RKO (cell line): ENCODE data around the gene ARHGEF6.
"Not testable (repeated sequence)": the region's sequence is repeated elsewhere in the genome, so short reads cannot be mapped to it uniquely, and the experiment has no call there.

ENCODE experiments used
- DNase-seq: peaks from one replicate; pipeline ENCODE4 v3.0.0-alpha.2; 2016; ENCODE audit warnings: low spot score

The ARHGEF6 gene

DNA sequence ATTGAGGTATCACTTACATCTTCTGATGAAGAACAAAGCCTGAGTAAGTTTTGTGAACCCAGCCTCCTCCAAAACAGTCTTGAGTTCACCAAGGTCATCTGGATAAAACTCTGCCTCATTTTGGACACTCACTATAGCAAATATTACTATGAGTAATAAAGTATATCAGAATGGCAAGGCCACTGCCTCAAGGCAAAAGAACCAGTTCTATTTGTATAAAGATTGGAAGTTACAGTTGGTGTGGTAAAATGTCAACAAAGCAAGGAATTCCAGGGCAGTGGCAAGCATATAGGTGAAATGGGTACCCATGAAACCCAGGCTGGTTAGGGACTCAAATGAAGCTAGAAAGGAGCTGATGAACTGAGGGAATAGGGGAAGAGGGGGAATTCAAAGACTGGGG lies 2.4 kb upstream of the ARHGEF6 start:
- no peak for DNase-seq

DNA sequence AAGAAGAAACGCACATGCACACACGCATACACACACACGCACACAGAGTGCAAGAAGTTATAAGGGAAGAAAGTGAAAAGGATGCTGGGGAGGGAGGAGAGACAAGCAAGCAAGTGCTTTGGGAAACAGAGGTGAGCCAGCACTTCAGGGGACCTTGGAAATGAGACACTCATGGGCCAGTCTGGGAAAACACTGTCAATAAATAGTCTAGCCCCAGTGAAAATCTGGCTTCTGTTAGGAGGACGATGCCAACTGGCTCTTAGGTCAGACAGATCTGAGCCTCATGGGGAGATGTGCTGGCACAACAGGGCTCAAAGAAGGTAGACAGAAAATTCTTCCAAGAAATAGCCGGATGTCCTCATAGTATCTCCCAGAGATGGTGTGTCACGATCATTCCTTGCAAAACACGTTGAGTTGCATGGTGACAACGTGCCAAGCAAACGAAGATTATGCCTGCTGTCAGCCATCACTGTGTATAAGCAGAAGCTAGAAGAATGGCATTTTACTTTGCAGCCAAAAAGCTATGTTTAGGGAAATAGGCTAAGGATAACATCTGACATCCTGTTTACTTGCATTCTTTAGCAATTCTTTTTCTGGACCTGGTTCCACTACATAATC lies 557 bp upstream of the ARHGEF6 start:
- no peak for DNase-seq

DNA sequence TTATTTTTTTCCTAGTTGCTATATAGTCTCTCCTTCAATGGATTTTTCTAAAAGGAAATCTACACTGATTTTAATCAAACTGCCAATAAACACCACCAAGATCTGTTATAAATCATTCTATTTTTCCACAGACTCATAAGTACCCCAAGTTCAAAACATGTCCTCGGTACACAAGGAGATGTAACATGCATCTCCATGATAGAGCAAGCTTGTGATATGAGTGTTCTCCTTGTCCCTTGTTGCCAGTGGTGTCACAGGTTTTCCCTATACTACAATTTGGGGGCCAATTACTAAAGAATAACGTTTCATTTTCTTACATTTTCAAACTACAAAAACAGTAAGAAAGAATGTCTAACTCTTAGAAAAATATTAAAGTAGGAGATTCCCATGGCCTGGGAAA lies 491 bp downstream of the ARHGEF6 start:
- no peak for DNase-seq

DNA sequence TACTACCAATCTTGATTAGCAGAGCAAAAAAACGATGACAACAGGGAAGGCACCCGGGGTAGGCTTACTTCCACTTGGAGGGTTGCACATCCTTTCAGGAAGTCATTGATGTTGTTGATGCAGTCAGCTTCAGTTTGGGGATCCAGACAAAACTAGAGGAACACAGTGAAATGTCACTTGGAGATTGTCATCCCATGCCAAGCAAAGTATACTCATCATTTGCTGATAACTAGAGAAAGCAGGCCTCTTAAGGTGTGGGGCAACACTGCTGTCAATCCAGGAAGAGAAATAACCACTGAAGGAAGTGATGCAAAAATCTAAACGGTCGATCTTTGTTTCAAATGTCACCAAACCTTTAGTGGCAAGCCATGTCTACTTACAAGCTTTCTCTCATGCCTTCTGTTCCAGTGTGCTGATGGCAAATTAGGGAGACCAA lies 1.4 kb downstream of the ARHGEF6 start:
- no peak for DNase-seq

DNA sequence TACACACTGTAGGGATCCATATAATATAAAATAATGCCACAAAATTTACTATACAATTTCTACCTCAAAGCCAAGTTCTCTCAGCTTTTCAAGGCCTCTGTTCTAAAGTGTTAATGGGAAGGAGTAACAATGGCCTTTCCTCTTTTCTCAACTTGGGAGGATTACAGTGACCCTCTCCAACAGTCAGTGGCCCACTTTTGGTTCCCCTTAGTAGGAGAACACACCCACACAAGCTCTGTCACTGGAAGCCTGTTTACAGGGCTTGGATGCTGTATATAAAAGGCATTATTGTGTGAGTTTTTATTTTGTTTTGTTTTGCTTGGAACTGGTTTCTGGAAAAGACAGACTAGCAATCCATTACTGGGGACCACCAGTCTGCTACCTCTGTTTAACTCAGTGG lies 1.8 kb downstream of the ARHGEF6 start:
- no peak for DNase-seq

DNA sequence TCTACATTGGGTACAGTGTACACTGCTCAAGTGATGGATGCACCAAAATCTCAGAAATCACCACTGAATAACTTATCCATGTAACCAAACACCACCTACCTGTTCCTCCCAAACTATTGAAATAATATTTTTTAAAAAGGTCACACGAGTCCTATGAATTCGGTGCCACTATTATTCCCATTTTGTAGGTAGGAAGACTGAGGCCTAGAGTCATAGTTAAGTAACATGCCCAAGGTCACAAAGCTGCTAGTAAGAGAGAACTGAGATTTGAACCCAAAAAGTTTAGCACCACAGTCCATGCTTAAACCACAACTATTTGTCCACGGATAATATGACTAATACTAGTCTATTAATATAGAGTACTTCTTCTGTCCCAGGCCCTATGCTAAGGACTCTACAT lies 2.7 kb downstream of the ARHGEF6 start:
- no peak for DNase-seq

DNA sequence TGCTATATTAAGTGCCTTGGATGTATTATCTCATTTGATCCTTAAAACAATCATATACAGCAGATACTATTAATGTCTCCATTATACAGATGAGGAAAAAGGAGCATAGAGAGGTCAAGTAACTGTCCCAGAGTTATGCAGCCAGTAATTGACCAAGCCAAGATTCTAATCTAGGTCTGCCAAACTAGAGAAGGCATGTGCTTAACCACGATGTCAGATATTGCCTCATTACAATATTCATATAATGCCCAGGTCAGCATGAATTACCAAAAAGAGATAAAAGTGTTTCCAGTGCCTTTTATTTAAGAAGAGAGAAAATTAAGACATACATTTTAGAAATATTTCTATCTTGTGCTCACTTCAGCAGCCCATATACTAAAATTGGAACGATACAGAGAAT lies 7.1 kb downstream of the ARHGEF6 start:
- no peak for DNase-seq

DNA sequence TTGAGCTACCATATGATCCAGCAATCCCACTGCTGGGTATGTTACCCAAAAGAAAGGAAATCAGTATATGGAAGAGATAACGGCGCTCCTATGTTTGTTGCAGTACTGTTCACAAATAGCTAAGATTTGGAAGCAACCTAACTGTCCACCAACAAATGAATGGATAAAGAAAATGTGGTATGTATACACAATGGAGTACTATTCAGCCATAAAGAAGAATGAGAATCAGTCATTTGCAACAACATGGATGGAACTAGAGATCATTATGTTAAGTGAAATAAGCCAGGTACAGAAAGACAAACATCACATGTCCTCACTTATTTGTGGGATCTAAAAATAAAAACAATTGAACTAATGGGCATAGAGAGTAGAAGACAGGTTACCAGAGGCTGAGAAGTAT lies 8.9 kb downstream of the ARHGEF6 start:
- DNase-seq: not testable (repeated sequence)

DNA sequence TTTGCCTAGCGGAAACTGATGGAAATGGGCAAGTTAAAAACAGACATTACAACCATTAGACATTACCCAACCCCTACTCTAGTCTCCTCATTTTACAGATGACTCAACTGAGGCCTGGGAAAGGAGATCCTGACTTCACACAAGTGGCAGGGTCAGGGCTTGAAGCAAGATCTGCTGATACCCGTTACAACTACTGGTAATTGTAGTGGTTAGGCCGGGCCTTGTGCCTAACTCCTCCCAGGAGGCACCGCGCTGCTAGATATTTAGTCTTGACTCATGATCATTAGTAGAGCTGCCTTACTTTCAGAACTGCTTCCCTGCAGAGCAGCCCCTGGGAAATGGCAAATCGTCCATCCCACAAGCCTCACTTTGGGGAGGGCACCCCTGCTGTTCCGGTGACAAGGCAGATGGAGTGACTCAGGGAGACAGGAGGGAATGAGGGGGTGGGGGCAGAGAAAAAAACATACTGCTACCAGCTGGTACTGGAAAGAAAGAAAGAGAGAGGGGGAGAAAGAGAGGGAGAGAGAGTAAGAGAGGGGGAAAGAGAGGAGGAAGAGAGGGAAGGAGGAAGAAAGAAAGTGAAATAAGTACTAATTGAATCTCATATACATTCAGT lies 12.2 kb downstream of the ARHGEF6 start:
- DNase-seq: peak; percentile 82

DNA sequence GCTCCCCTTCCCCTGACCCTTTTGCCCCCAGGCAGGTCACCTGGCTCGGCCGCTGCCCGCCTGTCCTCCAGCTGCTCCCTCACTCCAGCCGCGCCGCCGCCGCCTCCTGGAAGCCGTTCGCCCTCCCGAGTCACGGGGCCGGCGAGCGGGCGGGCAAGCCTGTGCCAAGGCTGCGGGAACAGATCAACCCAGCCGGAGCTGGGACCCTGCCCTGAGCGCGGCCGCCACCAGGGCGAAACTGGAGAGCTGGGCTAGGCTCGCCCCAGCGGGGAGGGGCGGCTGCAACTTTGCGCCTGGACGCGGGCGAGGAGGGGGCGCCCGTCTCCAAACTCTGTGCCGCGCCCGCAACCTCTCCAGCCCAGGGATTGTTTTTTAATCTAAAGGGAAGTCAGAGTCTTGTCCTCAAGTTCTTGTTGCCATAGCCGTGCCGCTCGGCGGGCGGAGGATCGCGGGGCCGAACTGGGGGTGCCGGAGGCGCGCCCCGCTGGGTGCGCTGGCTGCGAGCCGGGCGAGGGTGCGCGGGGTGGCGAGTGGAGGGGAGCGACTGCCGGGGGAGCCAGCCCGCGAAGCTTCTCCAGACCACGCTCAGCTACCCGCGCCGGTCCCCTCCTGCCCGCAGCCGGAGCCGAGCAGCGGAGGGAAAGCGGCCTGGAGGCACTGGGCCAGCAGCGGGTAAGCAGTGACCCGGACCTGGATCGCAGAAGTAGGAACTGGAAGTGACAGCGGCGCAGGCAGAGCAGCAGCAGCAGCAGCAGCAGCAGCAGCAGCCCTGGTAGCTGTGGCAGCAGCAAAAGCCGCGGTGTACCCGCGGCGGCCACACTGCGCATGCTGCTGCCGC lies 13.4 kb downstream of the ARHGEF6 start:
- peak; percentile 65 for DNase-seq

DNA sequence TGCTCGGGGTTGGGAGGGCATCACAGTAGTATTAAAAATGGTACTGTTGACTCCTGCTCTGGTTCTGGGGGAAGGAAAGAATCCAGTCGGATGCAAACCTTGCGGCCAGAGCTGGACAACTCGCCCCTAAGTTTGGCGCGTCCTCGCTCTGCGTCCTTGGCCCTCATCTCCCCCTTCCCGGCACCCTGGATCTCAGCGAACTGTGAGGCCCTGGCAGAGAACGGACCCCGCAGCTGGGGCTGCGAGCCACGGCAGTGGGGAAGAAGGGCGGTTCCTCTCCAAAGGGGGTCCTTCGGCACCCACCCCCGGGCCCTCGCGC lies 14.0 kb downstream of the ARHGEF6 start:
- DNase-seq: no peak

DNA sequence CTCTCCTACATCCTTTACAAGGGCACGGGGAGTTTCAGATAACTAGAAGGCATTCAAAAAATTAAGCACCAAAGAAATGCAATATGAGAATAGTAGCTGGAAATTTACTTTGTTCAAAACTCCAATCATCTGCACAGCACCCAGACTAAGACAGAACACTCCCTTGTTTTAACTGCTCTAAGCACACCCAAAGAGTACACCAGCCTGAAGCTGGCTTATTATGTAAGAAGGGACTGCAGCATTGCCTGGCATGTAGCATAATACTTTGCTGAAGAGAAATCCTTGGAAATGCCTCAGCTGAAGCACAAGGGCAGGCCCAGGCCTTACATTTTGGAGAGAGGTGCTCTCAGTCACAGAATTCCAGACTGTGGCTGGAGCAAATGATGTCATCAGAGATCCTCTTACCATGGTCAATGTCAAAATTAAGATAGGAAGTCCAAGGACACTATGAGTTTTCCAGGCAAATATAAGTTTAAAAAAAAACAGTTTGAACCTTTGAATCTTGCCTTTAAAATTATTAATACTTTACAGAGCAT lies 14.8 kb downstream of the ARHGEF6 start:
- no peak for DNase-seq

DNA sequence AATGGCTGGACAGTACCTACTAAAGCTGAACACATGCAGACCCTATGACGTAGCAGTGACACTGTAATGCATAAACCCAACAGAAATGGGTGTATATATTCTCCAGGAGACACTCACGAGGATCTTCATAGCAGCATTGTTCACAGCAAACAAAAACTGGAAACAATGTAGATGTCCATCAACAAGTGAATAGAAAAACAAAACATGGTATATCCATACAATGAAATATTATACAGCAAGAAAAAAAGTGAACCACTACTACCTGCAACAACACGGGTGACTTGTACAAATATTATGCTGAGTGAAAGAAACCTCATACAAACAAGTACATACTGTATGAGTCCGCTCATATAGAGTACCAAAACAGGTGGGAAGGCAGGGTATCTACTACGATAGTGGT lies 16.5 kb downstream of the ARHGEF6 start:
- no peak for DNase-seq

DNA sequence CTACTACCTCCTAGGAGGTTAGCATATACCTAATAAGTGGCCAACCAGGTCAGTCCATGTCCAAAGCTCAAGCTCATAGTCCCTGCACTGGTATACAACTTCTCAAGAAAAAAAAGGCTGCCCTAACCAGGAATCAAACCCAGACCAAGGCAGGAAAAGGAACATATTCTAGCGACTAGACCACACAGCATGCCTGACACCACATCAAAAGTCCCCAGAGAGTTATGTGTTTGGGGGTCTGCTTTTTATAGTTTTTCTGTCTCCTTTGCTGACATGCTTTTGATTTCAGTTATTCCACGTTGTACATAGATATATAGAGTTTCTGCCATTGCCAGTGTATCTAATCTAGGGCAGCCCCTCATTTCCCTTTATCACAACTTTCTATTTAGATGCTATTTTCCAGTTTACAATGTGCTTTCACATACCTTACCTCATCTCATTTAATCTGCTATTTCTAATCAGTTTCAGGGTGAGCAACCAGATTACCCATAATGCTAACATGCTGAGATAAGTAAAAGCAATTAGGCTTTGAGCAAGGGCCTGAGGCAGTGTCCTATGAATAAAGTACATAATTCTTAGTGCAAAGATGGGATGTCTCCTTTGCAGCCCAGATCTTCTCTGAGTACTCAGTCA lies 17.8 kb downstream of the ARHGEF6 start:
- DNase-seq: no peak

DNA sequence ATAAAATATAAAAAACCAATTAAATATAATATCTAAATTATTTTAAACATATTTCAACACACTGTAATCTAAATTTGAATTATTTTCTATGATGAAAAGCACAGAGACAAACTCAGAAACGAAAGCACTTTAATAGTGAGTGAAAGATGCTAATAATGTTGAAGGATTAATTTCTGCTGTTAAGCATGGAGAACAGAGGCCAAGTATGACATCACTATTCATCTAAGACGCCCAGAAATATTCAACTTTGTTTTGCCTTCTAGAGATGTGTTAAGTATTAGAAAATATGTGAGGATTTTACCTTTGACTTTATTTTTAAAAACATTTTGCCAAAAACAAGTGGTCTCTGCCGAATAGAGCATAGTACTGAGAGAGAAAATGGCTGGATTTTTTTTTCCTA lies 19.3 kb downstream of the ARHGEF6 start:
- DNase-seq: no peak

DNA sequence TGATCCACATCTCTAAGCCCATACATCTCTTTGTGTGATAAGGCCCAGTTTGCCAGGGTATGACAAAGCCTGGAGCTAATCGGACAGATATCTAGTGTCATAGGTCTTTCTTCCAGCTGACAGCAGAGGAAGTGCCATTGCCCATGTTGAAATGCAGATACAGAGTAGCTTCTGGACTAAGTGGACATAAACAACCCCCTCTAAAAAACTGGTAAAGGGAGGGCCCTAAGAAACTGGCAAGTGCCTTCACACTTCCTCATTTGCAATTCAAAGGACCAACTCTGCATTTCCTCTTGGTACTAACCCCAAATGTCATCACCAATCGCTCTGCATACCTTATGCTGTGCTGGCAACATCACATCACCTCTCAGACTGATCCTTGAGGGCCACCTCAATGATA lies 20.8 kb downstream of the ARHGEF6 start:
- no peak for DNase-seq

DNA sequence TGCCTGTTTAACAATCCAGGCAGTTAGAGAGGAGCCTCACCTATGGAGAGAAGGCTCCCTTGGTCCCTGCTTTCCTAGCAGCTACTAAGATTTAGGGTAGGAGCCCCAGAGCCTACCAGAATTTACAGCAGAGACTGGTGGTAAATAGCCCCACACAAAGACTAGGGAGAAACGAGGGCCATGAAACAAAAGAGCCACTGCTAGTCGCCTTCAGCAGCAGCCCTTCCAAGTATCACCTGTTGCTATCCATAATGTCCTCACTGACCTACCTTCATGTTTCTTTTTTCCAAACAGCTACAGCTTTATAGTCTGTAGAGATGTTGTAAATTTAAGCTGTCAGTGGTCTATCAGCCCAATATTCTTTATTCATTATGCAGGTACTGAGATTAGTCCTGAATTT lies 25.3 kb downstream of the ARHGEF6 start:
- DNase-seq: no peak

DNA sequence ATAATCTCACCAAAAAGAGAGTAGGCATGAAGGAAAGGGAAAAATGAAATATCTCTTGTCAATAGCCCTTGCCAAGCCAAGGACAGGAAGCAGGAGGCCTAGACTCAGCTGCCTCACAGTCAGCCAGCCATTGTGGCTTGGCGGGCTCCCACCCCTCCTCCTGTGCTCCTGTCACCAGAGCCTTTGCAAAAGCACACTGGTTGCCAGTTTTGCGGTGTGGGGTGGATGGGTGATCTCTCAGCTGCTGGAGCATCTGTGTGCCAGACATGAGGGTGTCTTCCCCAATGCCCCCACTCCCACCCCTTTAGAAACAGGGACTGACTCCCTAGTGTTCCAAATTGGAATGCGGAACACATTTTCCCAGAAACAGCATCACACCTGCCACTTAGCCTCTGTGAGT lies 26.1 kb downstream of the ARHGEF6 start:
- no peak for DNase-seq

DNA sequence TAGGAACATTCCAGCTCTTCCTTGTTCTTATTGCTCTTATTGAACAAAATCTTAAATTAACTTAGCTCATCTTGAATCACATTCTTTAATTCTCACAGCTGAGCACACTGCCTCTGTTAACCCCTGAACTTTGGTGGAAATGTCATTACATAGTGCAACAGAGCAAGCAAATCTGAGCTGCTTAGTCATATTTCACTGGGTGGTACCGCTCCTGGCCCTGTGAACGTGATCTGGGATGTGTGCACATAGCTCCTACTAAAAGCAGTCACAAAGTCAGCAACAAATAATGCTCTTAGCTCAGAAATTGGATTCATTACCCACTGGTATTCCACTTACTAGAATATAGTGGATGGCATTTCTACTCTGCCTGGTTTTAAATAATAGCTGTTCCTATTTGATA lies 27.9 kb downstream of the ARHGEF6 start:
- DNase-seq: no peak

DNA sequence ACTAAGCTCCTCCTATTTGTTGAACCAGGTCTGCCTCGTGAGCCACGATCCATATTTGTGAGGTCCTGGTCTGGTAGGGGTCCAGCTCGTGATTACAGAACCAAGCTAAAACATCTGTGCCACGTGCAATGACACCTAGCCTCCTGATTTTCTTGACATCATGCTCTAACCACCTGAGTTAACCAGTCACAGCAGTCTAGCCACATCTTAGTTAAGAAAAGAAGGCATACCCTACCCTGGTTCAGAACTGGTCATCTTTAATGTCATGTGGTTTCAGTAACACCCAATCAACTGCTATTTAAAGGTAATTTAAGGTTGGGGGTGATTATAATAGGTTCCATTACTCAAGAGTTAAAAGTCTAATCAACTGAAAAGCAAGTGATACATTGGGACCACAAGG lies 28.4 kb downstream of the ARHGEF6 start:
- no peak for DNase-seq

DNA sequence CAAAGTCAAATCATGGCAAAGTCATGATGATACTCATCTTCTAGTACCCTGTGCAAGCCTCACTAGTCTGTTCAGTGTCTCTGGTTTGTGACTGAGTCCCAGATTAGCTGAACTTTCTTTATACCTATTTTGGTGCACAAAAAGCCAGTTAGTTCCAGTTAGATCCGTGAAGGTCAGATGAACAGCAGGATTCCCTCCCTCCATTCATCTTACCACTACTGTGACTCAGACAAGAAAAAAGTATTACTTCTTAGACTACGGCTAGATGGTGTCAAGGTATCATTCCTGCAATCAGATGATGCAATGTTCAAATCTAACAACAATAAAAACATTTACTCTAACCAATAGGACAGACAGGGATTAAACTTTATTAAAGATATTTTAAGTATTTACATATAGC lies 30.4 kb downstream of the ARHGEF6 start:
- no peak for DNase-seq

DNA sequence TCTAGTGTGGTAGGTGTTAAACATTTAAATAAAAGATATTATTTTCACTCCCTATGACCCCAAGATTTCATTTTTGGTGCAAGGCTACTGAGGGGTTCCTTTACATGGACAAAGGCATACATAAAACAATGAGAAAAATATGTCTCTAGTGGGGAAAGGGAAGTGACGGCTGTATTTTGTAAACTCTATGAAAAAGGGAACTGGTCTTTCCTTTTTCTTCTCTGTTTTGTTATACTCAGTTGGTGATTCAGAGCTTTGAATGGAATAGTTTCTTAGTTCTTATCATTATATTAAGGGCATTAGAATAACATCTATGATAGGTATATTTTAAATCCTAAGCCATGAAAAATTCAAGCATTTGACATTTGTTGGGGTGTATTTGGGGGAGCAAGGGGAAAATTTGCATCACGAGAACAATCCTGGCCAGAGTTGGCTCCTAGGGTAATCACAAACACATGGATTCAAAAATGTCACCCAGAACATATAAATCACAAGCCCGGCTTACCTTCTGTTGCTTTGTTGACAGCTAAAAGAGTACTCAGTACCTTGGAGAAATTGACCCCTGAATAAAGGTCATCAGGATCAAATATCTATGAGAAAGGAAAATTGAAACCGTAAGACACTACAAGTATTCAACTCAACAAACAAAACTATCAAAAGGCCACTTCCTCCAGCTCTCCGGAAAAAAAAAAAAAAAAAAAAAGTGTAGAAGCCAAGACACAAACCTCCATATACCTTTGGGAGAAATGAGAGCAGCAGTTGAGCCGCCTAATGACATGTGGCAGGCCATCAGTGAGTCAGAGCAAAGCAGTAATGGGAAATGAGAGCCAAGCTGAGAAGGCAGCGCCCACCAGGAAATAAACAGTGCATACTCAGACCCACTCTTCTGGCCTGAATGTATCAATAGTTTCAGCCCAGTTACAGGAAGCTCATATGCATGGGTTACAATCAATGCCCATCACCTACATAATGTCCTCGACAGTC lies 33.4 kb downstream of the ARHGEF6 start:
- no peak for DNase-seq
